Measurements from ENCODE around the gene TMEM87B.
"Not testable (repeated sequence)": the region's sequence is repeated elsewhere in the genome, so short reads cannot be mapped to it uniquely, and the experiment has no call there.

TMEM87B gene

GRCh38 chr2:112024231-112024630, 30.8 kb upstream of the TMEM87B start:
- Mint-ChIP-seq H3K27ac (no peak overlapping the region), H3K9me3 (no peaks in the 10 kb centered on the region), H3K27me3 (peaks cover 11% of the 10 kb centered on the region), H3K4me1 (peaks cover 2% of the 10 kb centered on the region), H3K36me3 (peaks cover 2% of the 10 kb centered on the region), H3K4me3 (no peak overlapping the region)
- no peak for ATAC-seq (ENCODE audit: low read depth)
- no peak for DNase-seq (ENCODE audit: low spot score in 2 of 2)

GRCh38 chr2:112024896-112025491, 30.1 kb upstream of the TMEM87B start:
- no peaks in the 10 kb centered on the region for H3K9me3 Mint-ChIP-seq
- peaks cover 2% of the 10 kb centered on the region for H3K4me1 Mint-ChIP-seq
- peaks cover 11% of the 10 kb centered on the region for H3K27me3 Mint-ChIP-seq
- H3K36me3 Mint-ChIP-seq = peaks cover 2% of the 10 kb centered on the region
- DNase-seq (ENCODE audit: low spot score in 2 of 2) (no peak), ATAC-seq (ENCODE audit: low read depth) (no peak)
- H3K27ac Mint-ChIP-seq = no peak overlapping the region
- no peak overlapping the region for H3K4me3 Mint-ChIP-seq

- H3K4me1 Mint-ChIP-seq = no peaks in the 10 kb centered on the region
- H3K36me3 Mint-ChIP-seq = no peaks in the 10 kb centered on the region
- no peak overlapping the region for H3K27ac Mint-ChIP-seq
These were observed 28.6 kb upstream of the TMEM87B start for GRCh38 chr2:112026509-112026908.

GRCh38 chr2:112027767-112028166, 27.3 kb upstream of the TMEM87B start:
- H3K9me3 Mint-ChIP-seq = no peaks in the 10 kb centered on the region
- H3K27ac Mint-ChIP-seq = no peak overlapping the region
- no peak overlapping the region for H3K4me3 Mint-ChIP-seq
- H3K36me3 Mint-ChIP-seq = no peaks in the 10 kb centered on the region
- peaks cover 10% of the 10 kb centered on the region for H3K27me3 Mint-ChIP-seq
- no peak for ATAC-seq (ENCODE audit: low read depth)
- no peaks in the 10 kb centered on the region for H3K4me1 Mint-ChIP-seq
- no peak for DNase-seq (ENCODE audit: low spot score in 2 of 2)

More at GRCh38 chr2:112026509-112026908, 28.6 kb upstream of the TMEM87B start:
- H3K27me3 Mint-ChIP-seq = peaks cover 12% of the 10 kb centered on the region
- no peaks in the 10 kb centered on the region for H3K9me3 Mint-ChIP-seq
- no peak for DNase-seq (ENCODE audit: low spot score in 2 of 2)
- no peak for ATAC-seq (ENCODE audit: low read depth)
- H3K4me3 Mint-ChIP-seq = no peak overlapping the region

- ATAC-seq (ENCODE audit: low read depth) (no peak), DNase-seq (ENCODE audit: low spot score in 2 of 2) (no peak)
- no peak overlapping the region for H3K27ac Mint-ChIP-seq
- no peaks in the 10 kb centered on the region for H3K36me3 Mint-ChIP-seq
- no peaks in the 10 kb centered on the region for H3K9me3 Mint-ChIP-seq
- no peaks in the 10 kb centered on the region for H3K4me1 Mint-ChIP-seq
- no peak overlapping the region for H3K4me3 Mint-ChIP-seq
- H3K27me3 Mint-ChIP-seq = peaks cover 10% of the 10 kb centered on the region
These were observed 25.9 kb upstream of the TMEM87B start for GRCh38 chr2:112029164-112029563.

- Mint-ChIP-seq H3K4me3 (no peak overlapping the region), H3K27ac (no peak overlapping the region), H3K9me3 (no peaks in the 10 kb centered on the region), H3K4me1 (no peaks in the 10 kb centered on the region), H3K36me3 (no peaks in the 10 kb centered on the region), H3K27me3 (peaks cover 10% of the 10 kb centered on the region)
- no peak for ATAC-seq (ENCODE audit: low read depth)
- no peak for DNase-seq (ENCODE audit: low spot score in 2 of 2)
These were observed 23.4 kb upstream of the TMEM87B start for GRCh38 chr2:112031473-112032223.

- ATAC-seq (ENCODE audit: low read depth) = no peak
- H3K4me3 Mint-ChIP-seq = no peak overlapping the region
- peaks cover 10% of the 10 kb centered on the region for H3K27me3 Mint-ChIP-seq
- DNase-seq (ENCODE audit: low spot score in 2 of 2) = no peak
- H3K36me3 Mint-ChIP-seq = no peaks in the 10 kb centered on the region
- H3K9me3 Mint-ChIP-seq = no peaks in the 10 kb centered on the region
- no peaks in the 10 kb centered on the region for H3K4me1 Mint-ChIP-seq
- H3K27ac Mint-ChIP-seq = no peak overlapping the region
These were observed 22.9 kb upstream of the TMEM87B start for GRCh38 chr2:112032224-112032586.

GRCh38 chr2:112032689-112033465, 22.2 kb upstream of the TMEM87B start:
- peaks cover 3% of the 10 kb centered on the region for H3K9me3 Mint-ChIP-seq
- H3K27ac Mint-ChIP-seq = no peak overlapping the region
- H3K36me3 Mint-ChIP-seq = peaks cover 3% of the 10 kb centered on the region
- H3K4me3 Mint-ChIP-seq = no peak overlapping the region
- no peak for DNase-seq (ENCODE audit: low spot score in 2 of 2)
- peaks cover 10% of the 10 kb centered on the region for H3K27me3 Mint-ChIP-seq
- ATAC-seq (ENCODE audit: low read depth) = no peak
- no peaks in the 10 kb centered on the region for H3K4me1 Mint-ChIP-seq

- ATAC-seq (ENCODE audit: low read depth) (no peak), DNase-seq (ENCODE audit: low spot score in 2 of 2) (no peak)
- Mint-ChIP-seq H3K4me1 (no peaks in the 10 kb centered on the region), H3K4me3 (no peak overlapping the region), H3K27me3 (peaks cover 8% of the 10 kb centered on the region), H3K27ac (no peak overlapping the region), H3K9me3 (peaks cover 3% of the 10 kb centered on the region), H3K36me3 (peaks cover 7% of the 10 kb centered on the region)
These were observed 21.5 kb upstream of the TMEM87B start for GRCh38 chr2:112033600-112033999.

- H3K9me3 Mint-ChIP-seq = peaks cover 5% of the 10 kb centered on the region
- H3K27ac Mint-ChIP-seq = no peak overlapping the region
- DNase-seq (ENCODE audit: low spot score in 2 of 2) (no peak), ATAC-seq (ENCODE audit: low read depth) (no peak)
- H3K4me1 Mint-ChIP-seq = no peaks in the 10 kb centered on the region
- H3K4me3 Mint-ChIP-seq = no peak overlapping the region
- peaks cover 7% of the 10 kb centered on the region for H3K27me3 Mint-ChIP-seq
- H3K36me3 Mint-ChIP-seq = peaks cover 7% of the 10 kb centered on the region
These were observed 20.1 kb upstream of the TMEM87B start for GRCh38 chr2:112034924-112035323.

GRCh38 chr2:112035786-112036185, 19.3 kb upstream of the TMEM87B start:
- ATAC-seq (ENCODE audit: low read depth) = no peak
- Mint-ChIP-seq H3K27me3 (peaks cover 3% of the 10 kb centered on the region), H3K4me1 (no peaks in the 10 kb centered on the region), H3K9me3 (peaks cover 5% of the 10 kb centered on the region), H3K4me3 (no peak overlapping the region), H3K36me3 (peaks cover 7% of the 10 kb centered on the region), H3K27ac (no peak overlapping the region)
- no peak for DNase-seq (ENCODE audit: low spot score in 2 of 2)

- not testable (repeated sequence) for H3K4me3 Mint-ChIP-seq; H3K9me3 Mint-ChIP-seq; H3K27ac Mint-ChIP-seq; DNase-seq (ENCODE audit: low spot score in 2 of 2); H3K27me3 Mint-ChIP-seq; H3K36me3 Mint-ChIP-seq; ATAC-seq (ENCODE audit: low read depth); H3K4me1 Mint-ChIP-seq
These were observed 15.5 kb upstream of the TMEM87B start for GRCh38 chr2:112039556-112039955.

- not testable (repeated sequence) for H3K4me1 Mint-ChIP-seq; ATAC-seq (ENCODE audit: low read depth); H3K27me3 Mint-ChIP-seq; H3K36me3 Mint-ChIP-seq; H3K4me3 Mint-ChIP-seq; DNase-seq (ENCODE audit: low spot score in 2 of 2); H3K9me3 Mint-ChIP-seq; H3K27ac Mint-ChIP-seq
These were observed 15.0 kb upstream of the TMEM87B start for GRCh38 chr2:112040066-112040465.

- H3K27me3 Mint-ChIP-seq; H3K27ac Mint-ChIP-seq; DNase-seq (ENCODE audit: low spot score in 2 of 2); H3K4me1 Mint-ChIP-seq; H3K4me3 Mint-ChIP-seq; ATAC-seq (ENCODE audit: low read depth): not testable (repeated sequence)
- H3K9me3 Mint-ChIP-seq = peaks cover 12% of the 10 kb centered on the region
- peaks cover 13% of the 10 kb centered on the region for H3K36me3 Mint-ChIP-seq
These were observed 13.6 kb upstream of the TMEM87B start for GRCh38 chr2:112041460-112041859.
